SKM-1 treated with dmso at 0.1 percent for 144 hours (cell line): ENCODE measurements around the gene LRRC23.
A peak's percentile ranks its signal among the peaks of the same experiment; 100 is the strongest.
"Not testable (repeated sequence)": the region's sequence is repeated elsewhere in the genome, so short reads cannot be mapped to it uniquely, and the experiment has no call there.

Source experiments
- DNase-seq: peaks from one replicate; lab custom pipeline; 2025; ENCODE audit not compliant: unreplicated experiment; lab: John Stamatoyannopoulos, UW

Gene LRRC23

DNA sequence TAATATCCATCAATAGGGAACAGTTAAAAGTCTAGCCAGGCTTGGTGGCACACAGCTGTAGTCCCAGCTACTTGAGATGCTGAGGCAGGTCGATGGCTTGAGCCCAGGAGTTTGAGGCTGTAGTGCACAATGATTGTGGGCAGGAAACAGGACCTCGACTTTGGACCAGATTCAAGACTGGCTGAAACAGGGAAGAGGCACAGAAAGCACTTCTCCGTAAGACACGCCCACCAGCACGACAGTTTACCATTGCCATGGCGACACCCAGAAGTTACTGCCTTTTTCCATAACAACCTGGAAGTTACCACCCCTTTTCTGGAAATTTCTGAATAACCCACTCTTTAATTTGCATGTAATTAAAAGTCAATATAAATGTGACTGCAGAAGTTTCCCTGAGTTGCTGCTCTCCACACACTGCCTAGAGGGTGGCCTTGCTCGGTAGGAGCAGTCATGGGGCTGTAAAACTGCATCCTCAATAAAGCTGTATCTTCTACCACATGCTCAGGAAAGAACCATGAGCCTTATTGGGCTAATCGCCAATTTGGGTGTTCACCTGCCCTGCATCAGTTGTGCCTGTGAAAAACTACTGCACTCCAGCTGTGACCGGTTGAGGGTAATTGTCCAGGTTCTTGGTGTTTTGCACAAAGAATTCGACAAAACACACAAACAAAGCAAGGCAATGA is 4.6 kb upstream of the LRRC23 start:
- DNase-seq, result peak; percentile 43

DNA sequence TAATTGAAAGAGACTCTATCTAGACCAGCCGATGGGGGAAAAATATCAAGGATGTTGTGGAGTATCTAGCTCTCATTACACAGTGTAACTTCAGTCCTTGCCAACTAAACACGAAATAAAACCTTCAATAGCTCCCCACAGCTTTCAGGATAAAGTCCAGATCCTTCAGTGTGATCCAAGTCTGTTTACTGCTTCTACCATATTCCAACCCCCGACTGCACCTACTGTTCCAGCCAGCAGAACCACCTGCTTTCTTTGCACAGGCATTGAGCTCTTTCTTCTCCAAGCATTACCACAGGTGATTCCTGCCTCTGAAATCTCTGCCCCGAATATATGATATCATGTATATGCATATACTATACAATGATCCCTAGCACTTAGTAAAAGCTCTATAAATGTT is 2.2 kb upstream of the LRRC23 start:
- no peak for DNase-seq

DNA sequence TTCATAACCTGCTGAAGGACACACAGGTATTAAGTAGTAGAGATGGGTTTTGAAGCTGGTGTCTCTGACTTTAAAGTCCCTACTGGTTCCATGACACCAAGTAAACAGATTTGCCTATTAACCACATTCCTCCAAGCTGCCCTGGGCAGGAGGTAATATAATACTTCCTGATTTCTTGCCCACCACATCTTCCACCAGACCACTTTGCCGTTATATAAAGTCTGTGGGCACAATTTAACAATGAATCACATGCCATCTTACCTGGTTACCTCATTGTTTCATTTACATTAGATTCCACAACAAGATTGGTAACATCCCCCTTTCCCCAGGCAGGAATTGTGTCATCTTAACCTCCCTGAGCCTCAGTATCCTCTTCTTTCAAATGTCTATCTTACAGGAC is 900 bp upstream of the LRRC23 start:
- DNase-seq, result no peak

DNA sequence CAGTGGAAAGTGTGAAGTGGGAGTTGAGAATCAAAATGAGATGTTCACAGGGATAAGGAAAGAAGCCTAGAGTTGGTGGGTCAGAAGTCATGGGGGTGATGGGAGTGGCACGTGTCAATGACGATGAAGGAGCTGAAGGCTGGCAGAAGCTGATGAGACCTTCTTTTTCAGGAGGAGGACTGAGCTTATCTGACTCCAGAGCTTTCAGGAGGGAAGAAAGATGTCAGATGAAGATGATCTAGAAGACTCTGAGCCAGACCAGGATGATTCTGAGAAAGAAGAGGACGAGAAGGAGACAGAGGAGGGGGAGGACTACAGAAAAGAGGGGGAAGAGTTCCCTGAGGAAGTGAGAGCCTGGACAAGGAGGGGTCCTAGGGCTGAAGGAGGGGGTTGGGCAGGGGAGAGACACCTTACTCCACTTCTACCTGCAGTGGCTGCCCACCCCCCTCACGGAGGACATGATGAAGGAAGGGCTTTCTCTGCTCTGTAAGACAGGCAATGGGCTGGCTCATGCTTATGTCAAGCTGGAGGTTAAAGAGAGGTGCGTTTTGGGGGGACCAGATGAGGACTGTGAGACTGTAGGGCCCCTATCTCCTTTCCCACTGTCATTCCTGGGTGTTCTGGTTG is 905 bp downstream of the LRRC23 start:
- no peak for DNase-seq

DNA sequence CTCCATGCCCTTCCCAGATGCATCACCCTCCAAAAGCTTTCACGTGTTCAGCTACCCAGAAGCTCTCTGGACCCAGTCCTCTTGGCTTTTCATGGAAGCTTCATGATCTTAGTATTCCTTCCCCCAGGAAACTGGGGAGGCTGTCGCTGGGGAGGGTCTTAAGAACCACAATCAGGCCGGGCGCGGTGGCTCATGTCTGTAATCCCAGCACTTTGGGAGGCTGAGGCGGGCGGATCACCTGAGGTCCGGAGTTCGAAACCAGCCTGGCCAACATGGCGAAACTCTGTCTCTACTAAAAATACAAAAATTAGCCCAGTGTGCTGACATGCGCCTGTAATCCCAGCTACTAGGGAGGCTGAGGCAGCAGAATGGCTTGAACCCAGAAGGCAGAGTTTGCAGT is 3.5 kb downstream of the LRRC23 start:
- not testable (repeated sequence) for DNase-seq

DNA sequence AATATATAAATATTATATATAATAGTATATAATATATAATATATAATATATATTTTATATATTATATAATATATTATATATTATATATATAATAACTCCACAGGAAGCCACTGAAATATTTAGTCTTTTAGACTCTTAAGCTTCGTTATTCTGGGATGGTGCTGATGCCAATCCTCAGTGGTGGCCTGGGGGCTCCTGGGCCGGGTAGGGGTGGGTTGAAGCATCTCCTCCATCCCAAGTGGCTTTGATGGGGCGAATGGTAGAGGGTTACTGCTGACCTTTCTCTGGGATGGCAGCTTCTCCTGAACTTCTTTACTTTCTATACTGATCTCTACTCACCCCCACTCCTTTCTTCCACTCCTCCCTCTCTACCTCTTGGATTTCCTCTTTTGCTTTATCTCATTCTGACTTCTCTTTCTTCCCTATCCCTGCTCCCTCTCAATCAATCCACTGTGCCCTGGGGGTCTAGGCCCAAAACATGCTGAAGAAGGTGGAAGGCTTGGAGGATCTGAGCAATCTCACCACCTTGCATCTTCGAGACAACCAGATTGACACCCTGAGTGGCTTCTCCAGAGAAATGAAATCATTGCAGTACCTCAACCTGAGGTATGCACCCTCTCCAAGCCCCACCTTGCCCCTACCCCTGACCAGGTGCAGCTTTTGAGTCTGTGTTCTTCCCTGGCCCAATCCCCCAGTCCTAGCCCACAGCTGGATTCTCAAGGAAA is 5.0 kb downstream of the LRRC23 start:
- DNase-seq, result no peak

DNA sequence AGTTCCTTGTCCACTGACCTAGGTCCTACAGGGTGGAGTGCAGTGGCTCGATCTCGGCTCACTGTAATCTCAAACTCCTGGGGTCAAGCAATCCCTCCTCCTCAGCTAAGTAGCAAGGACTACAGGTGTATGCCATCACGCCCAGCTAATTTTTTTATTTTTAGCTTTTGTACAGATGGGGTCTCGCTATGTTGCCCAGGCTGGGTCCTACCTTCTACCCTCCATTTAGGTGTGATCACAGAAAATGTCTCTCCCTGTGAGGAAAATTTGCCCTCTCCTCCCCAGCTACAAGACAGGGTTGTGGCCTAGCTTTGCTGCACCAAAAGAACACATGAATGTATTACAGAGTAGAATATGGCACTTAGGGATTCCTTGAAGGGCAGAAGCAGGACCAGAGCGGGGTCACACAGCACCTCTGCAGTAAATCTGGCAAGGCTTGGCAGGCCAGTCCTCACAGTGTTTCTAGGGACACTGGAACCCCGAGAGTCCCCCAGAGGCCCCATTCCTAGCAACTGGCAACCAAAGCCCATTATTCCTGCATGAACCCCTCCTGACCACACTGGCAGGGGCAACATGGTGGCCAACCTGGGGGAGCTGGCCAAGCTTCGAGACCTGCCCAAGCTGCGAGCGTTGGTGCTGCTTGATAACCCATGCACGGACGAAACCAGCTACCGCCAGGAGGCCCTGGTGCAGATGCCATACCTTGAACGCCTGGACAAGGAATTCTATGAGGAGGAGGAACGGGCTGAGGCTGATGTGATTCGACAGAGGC is 7.7 kb downstream of the LRRC23 start:
- no peak for DNase-seq

DNA sequence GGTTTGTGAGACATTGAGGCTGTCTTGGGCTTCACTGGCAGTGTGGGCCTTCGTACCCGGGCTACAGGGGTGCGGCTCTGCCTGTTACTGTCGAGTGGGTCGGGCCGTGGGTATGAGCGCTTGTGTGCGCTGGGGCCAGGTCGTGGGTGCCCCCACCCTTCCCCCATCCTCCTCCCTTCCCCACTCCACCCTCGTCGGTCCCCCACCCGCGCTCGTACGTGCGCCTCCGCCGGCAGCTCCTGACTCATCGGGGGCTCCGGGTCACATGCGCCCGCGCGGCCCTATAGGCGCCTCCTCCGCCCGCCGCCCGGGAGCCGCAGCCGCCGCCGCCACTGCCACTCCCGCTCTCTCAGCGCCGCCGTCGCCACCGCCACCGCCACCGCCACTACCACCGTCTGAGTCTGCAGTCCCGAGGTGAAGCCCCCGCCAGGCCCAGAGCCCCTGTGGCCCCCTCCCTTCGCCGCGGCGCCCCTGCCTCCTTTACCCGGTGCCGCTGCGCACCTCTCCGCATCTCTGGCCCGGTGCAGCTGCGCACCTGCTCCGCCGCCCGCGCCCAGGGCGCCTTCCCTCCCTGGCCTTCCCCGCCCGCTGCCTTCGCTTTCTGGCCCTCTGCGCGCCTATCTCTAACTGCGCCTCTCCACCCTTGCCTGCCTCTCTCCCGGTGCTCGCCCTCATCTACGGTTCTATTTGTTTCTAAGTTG is 9.8 kb downstream of the LRRC23 start, which contains the start of gene ENO2:
TSS of gene ENO2 (plus strand) at position 335 of the 701 bp plus-strand sequence. CDS start 1,253 bp downstream, outside the sequence.
- DNase-seq, result no peak

DNA sequence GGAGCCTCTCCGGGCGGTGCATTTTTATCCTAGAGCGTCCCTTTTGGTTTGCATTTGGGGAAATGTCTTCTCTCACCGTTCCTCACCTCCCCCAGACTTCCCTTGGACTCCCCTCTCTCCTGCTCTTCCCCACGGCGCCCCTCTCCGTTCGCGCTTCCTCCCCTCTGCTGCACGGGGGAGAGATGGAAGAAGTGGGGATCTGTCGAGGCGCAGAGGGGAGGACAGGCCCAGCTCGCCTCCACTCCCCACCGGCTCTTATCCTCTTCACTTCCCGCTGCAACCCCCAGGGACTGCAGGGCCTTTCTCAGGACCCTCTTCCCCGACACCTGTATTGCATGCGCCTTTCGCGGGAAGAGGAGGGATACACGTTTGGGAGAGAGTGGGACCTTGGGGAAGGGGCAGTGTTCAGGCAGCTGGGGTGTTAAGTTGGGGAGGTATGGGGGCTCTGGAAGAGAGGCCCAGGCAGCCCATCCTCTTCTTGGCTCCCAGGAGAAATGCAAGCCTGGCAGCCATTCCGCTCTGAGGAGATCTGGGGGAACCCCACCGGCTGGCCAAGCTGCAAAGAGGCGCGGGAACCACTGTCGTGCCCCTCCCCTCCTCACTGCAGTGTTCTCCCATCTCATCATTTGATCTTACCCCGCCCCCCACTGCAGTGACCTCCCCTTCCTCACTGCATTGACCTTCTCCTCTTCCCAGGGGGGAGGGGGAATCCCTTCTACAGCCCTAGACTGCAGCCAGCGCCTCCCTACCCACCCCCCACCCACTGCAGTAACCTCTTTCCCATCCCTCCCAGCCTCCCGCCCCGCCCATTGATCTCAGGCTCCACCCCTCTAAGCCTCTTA is 10.5 kb downstream of the LRRC23 start:
- DNase-seq, result no peak

DNA sequence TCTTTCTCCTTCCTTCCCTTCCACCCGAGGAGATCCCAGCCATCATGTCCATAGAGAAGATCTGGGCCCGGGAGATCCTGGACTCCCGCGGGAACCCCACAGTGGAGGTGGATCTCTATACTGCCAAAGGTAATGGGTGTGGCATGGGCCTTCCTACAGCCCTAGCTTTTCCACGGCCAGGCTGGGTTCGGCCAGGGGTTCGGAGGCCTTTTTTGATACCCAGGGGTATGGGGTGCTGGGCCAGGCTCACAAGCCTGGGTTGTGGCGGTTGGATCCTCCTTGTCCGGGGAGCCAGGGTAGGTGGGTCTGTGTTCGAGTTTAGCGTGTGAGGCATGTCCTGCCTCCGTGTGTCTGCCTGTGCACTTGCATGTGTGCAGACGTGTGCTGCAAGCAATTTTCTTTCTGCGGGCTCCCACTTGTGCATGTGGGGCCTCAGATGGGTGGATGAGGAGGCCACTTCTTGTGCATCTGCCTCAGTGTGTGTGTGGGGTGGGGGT is 11.2 kb downstream of the LRRC23 start:
- no peak for DNase-seq

DNA sequence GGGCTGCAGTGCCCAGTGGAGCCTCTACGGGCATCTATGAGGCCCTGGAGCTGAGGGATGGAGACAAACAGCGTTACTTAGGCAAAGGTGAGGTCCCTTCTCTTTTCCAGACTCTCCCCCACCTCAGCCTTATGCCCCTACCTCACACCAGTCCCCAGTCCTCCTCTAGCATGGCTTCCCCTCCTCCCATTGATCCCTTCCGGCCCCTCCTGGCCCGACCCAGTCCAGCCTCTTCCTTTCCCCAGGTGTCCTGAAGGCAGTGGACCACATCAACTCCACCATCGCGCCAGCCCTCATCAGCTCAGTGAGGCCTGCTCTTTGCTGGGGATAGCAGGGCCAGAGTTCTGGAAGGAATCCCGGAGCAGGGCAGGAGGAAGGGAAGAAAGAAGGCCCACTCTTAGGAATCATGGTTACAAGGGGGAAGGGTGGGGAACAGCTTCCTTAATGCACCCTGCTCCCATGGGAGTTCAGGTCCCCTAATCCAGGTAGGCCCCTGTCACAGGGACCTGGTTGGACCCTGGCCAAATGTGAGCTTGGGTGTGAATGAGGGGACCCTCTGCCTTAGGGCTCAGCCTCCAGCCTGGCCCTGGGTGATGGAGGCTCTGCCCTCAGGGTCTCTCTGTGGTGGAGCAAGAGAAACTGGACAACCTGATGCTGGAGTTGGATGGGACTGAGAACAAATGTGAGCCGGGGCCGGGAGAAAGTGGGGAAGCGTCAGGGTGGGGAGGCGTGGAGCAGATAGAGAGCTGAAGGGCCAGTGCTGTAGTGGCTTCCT is 12.0 kb downstream of the LRRC23 start:
- DNase-seq, result no peak

DNA sequence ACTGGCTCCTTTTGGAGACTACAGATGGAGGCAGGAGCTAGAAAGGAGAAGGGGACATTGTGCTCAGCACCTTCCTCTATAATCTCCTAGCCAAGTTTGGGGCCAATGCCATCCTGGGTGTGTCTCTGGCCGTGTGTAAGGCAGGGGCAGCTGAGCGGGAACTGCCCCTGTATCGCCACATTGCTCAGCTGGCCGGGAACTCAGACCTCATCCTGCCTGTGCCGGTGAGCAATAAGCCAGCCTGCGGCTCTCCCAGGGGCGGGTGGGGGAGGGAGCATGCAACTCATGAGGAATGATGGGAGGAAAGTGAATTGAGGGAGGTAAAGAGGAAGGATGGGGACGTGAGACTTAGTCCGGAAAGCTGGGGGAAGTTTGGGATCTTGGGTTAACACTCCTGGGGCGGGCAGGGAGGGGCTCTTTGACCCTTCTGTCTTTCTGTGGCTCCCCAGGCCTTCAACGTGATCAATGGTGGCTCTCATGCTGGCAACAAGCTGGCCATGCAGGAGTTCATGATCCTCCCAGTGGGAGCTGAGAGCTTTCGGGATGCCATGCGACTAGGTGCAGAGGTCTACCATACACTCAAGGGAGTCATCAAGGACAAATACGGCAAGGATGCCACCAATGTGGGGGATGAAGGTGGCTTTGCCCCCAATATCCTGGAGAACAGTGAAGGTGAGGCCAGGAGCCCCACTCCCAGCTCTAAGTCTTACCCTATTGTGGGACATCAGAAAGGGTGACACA is 13.0 kb downstream of the LRRC23 start:
- DNase-seq, result no peak

DNA sequence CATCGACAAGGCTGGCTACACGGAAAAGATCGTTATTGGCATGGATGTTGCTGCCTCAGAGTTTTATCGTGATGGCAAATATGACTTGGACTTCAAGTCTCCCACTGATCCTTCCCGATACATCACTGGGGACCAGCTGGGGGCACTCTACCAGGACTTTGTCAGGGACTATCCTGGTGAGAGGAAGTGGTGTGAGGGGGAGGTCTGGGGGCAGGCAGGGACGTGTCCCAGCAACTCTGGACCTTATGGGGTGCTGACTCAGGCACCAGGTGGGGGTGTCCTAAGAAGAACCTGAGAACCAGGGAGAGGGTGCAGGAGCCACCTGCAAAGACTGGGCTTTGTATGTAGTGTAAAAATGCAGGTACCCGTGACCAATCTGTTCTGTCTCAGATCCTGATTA is 15.0 kb downstream of the LRRC23 start:
- no peak for DNase-seq

DNA sequence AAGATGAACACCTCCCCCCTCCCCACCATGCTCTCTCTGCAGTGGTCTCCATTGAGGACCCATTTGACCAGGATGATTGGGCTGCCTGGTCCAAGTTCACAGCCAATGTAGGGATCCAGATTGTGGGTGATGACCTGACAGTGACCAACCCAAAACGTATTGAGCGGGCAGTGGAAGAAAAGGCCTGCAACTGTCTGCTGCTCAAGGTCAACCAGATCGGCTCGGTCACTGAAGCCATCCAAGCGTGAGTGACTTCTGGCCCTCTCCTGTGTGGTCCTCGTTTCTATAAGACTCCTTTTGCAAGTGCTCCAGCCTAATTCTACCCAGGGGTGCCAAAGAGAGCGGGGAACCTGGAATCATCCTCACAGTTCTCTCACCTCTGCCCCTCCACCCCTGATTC is 16.9 kb downstream of the LRRC23 start:
- DNase-seq, result no peak

DNA sequence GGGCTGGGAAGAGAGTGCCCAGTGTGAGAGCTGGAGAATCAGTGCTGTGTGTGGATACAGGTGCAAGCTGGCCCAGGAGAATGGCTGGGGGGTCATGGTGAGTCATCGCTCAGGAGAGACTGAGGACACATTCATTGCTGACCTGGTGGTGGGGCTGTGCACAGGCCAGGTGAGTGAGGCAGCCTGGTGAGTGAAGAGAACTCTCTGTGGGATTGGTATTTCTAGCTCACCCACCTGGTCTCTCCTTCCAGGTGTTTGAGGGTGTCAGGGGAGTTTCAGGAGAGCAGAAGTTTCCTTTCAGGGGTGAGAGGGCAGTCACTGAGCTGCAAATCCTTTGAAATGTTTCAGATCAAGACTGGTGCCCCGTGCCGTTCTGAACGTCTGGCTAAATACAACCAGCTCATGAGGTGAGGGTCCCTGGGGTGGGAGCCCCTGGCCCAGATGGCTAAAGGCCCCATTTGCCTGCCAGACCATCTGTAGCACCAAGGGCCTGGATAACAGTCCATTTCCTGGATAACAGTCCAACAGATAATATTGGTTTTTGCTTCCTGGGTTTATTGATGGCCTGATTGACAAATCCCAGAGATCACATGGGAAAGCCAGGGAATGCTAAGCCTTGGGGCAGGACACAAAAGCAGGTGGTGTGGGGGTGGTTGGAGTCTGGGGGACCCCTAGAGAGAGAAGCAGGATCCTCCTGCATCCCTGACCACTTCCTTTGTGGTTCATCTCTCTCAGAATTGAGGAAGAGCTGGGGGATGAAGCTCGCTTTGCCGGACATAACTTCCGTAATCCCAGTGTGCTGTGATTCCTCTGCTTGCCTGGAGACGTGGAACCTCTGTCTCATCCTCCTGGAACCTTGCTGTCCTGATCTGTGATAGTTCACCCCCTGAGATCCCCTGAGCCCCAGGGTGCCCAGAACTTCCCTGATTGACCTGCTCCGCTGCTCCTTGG is 17.6 kb downstream of the LRRC23 start:
- no peak for DNase-seq

DNA sequence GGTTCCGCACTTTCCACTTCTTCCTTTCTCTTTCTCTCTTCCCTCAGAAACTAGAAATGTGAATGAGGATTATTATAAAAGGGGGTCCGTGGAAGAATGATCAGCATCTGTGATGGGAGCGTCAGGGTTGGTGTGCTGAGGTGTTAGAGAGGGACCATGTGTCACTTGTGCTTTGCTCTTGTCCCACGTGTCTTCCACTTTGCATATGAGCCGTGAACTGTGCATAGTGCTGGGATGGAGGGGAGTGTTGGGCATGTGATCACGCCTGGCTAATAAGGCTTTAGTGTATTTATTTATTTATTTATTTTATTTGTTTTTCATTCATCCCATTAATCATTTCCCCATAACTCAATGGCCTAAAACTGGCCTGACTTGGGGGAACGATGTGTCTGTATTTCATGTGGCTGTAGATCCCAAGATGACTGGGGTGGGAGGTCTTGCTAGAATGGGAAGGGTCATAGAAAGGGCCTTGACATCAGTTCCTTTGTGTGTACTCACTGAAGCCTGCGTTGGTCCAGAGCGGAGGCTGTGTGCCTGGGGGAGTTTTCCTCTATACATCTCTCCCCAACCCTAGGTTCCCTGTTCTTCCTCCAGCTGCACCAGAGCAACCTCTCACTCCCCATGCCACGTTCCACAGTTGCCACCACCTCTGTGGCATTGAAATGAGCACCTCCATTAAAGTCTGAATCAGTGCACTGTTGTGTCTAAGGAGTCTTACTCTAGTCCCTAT is 18.5 kb downstream of the LRRC23 start:
- no peak for DNase-seq

DNA sequence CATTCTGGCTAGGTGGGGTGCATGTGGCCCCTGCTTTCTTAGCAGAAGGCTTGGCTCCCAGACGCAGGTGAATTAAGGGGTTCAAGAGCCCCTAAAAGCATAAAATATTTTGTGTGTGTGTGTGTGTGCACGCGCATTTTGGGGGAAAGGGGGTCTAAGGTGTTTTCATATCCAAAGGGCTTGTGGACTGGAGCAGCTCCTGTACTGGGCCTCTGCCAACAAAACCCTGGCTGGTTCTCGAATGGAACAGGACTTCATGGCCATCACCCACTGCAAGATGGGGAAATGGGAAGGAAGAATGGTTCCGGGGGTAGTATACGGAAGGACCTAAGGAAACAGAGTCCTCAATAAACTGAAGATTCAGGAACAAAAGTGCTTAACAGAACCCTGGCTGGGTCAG is 19.2 kb downstream of the LRRC23 start:
- DNase-seq, result no peak
